ENCODE results near the gene KHDRBS1.
"Not testable (repeated sequence)": the region's sequence is repeated elsewhere in the genome, so short reads cannot be mapped to it uniquely, and the experiment has no call there.

KHDRBS1 gene

GRCh38 chr1:32065613-32066488 is 52.2 kb downstream of the KHDRBS1 start:
- DNase-seq (ENCODE audit: low read depth), result not testable (repeated sequence)

GRCh38 chr1:32066489-32066873 is 52.8 kb downstream of the KHDRBS1 start:
- no peak for DNase-seq (ENCODE audit: low read depth)

GRCh38 chr1:32068957-32069588 is 55.4 kb downstream of the KHDRBS1 start:
- no peak for DNase-seq (ENCODE audit: low read depth)

GRCh38 chr1:32071758-32072621 is 58.3 kb downstream of the KHDRBS1 start:
- DNase-seq (ENCODE audit: low read depth), result no peak

GRCh38 chr1:32072622-32073298 is 59.1 kb downstream of the KHDRBS1 start, which contains the start of gene TMEM39B:
TSS of gene TMEM39B (plus strand) at chr1:32072939. CDS start at chr1:32073048, 109 bp downstream.
- no peak for DNase-seq (ENCODE audit: low read depth)

- DNase-seq (ENCODE audit: low read depth), result no peak
Measured at GRCh38 chr1:32073299-32074229, 59.9 kb downstream of the KHDRBS1 start.

GRCh38 chr1:32074841-32075240 is 61.2 kb downstream of the KHDRBS1 start:
- DNase-seq (ENCODE audit: low read depth), result no peak

GRCh38 chr1:32077451-32077850 is 63.8 kb downstream of the KHDRBS1 start:
- DNase-seq (ENCODE audit: low read depth), result no peak

GRCh38 chr1:32082022-32082421 is 68.4 kb downstream of the KHDRBS1 start:
- no peak for DNase-seq (ENCODE audit: low read depth)

GRCh38 chr1:32086381-32086780 is 72.7 kb downstream of the KHDRBS1 start:
- DNase-seq (ENCODE audit: low read depth), result not testable (repeated sequence)

GRCh38 chr1:32091176-32091575 is 77.5 kb downstream of the KHDRBS1 start:
- no peak for DNase-seq (ENCODE audit: low read depth)

- DNase-seq (ENCODE audit: low read depth), result no peak
Measured at GRCh38 chr1:32091591-32091990, 77.9 kb downstream of the KHDRBS1 start.
